HG03520 (cell line): ENCODE measurements around the gene CRYBG2.
"Not testable (repeated sequence)": the region's sequence is repeated elsewhere in the genome, so short reads cannot be mapped to it uniquely, and the experiment has no call there.

ENCODE experiments used
- ATAC-seq: cut with Tn5 transposase; IDR thresholded peaks from one replicate; pipeline ENCODE4 v1.9.1; 2021; ENCODE audit warnings: mild to moderate bottlenecking, moderate library complexity; ENCODE audit not compliant: unreplicated experiment

CRYBG2 gene

GRCh38 chr1:26351590-26352337 lies 2.2 kb downstream of the CRYBG2 start:
- no peak for ATAC-seq

- no peak for ATAC-seq
Measured at GRCh38 chr1:26350701-26351589, 3.0 kb downstream of the CRYBG2 start.

GRCh38 chr1:26350343-26350700 lies 3.6 kb downstream of the CRYBG2 start:
- no peak for ATAC-seq

GRCh38 chr1:26349877-26350244 lies 4.1 kb downstream of the CRYBG2 start:
- ATAC-seq = no peak

GRCh38 chr1:26349188-26349876 lies 4.6 kb downstream of the CRYBG2 start:
- ATAC-seq = no peak

- no peak for ATAC-seq
Measured at GRCh38 chr1:26346274-26347033, 7.5 kb downstream of the CRYBG2 start.

- no peak for ATAC-seq
Measured at GRCh38 chr1:26345718-26346117, 8.2 kb downstream of the CRYBG2 start.

- ATAC-seq = no peak
Measured at GRCh38 chr1:26344147-26344920, 9.6 kb downstream of the CRYBG2 start.

- no peak for ATAC-seq
Measured at GRCh38 chr1:26340047-26340481, 13.9 kb downstream of the CRYBG2 start.

GRCh38 chr1:26338670-26339069 lies 15.3 kb downstream of the CRYBG2 start:
- no peak for ATAC-seq

GRCh38 chr1:26337625-26338024 lies 16.3 kb downstream of the CRYBG2 start:
- no peak for ATAC-seq

GRCh38 chr1:26337206-26337535 lies 16.8 kb downstream of the CRYBG2 start:
- no peak for ATAC-seq

- peak; percentile 65 for ATAC-seq
Measured at GRCh38 chr1:26336477-26337205, 17.3 kb downstream of the CRYBG2 start.

GRCh38 chr1:26335774-26336476 lies 18.0 kb downstream of the CRYBG2 start:
- no peak for ATAC-seq

GRCh38 chr1:26333312-26333711 lies 20.6 kb downstream of the CRYBG2 start:
- not testable (repeated sequence) for ATAC-seq

GRCh38 chr1:26330276-26330675 lies 23.7 kb downstream of the CRYBG2 start:
- no peak for ATAC-seq

GRCh38 chr1:26329380-26329779 lies 24.6 kb downstream of the CRYBG2 start:
- not testable (repeated sequence) for ATAC-seq

GRCh38 chr1:26328597-26328996 lies 25.3 kb downstream of the CRYBG2 start:
- no peak for ATAC-seq

- no peak for ATAC-seq
Measured at GRCh38 chr1:26327956-26328362, 26.0 kb downstream of the CRYBG2 start.
